K562 (cell line): ENCODE results near the gene SST. TPM values are rescaled to one million over a fixed set of nuclear protein-coding genes. Genes with fewer than 3 reads are reported as not detected.

ENCODE experiments used
- ATAC-seq: fragments of 200-7000 bp; cut with Tn5 transposase; 3 replicates; pipeline ENCODE4 v1.9.1; 2020; ENCODE audit warnings: moderate library complexity
- BruUV-seq: library from RNA; stranded (reverse); fragments of 400-500 nt; replicated peaks from 2 replicates; lab custom pipeline; 2021; lab: Mats Ljungman, UMichigan
- CTCF ChIA-PET: fragments of 300-600 bp; formaldehyde crosslinking; extraction: SDS; loops from one replicate; lab custom pipeline; 2021; ENCODE audit warnings: low intra/inter-chr PET ratio; lab: Yijun Ruan, JAX
- POLR2A ChIA-PET: fragments of 300-600, 350-650 bp; sonication (Branson Sonifier 250); formaldehyde crosslinking; extraction: SDS; loops from one replicate; lab custom pipeline; 2021; ENCODE audit warnings: antibody characterized with exemption, inconsistent platforms; lab: Yijun Ruan, JAX
- DNase-seq, 4 experiments: peaks; one replicate each; pipeline versions ENCODE4 v3.0.0 to v3.0.0-alpha.2; 2011 to 2018; ENCODE audit warnings: low spot score in 3 of 4, mixed read lengths in 3 of 4; ENCODE audit errors: extremely low read depth in 1 of 4
- FAIRE-seq: peaks from 2 replicates; lab custom pipeline; 2011; peaks lifted over from hg19 to GRCh38; lab: Jason Lieb, UNC
- H2AFZ ChIP-seq: 2 replicates; pipeline ENCODE4 v1.6.0; 2011; ENCODE audit warnings: low read depth, low read length, control low read depth, inconsistent platforms
- H3K27ac ChIP-seq: fragments of 200-600 bp; 3 replicates; pipeline ENCODE4 v1.8.0; 2011; ENCODE audit warnings: low read depth, mild to moderate bottlenecking, control low read depth, inconsistent platforms, low read length, moderate library complexity, mixed read lengths; ENCODE audit errors: extremely low read depth
- H3K27me3 ChIP-seq, 2 experiments: fragments of 300-600 bp in 1 of 2; 2 replicates in 1 of 2; 3 replicates in 1 of 2; pipeline versions ENCODE4 v1.6.0 to v1.8.0; 2011; ENCODE audit warnings: inconsistent platforms in 2 of 2, low read length in 2 of 2, mild to moderate bottlenecking in 1 of 2, mixed read lengths in 1 of 2, moderate library complexity in 1 of 2; ENCODE audit not compliant: control insufficient read depth in 2 of 2, insufficient read depth in 2 of 2
- H3K36me3 ChIP-seq: fragments of 300-600 bp; 3 replicates; pipeline ENCODE4 v1.8.0; 2011; ENCODE audit warnings: mild to moderate bottlenecking, low read length, inconsistent platforms; ENCODE audit not compliant: control insufficient read depth, insufficient read depth
- H3K4me1 ChIP-seq, 2 experiments: fragments of 200-600 bp in 1 of 2; replicated peaks in 1 of 2; 2 replicates in 1 of 2; 3 replicates in 1 of 2; pipeline versions ENCODE4 v1.5.1 to v1.8.0; 2011; ENCODE audit warnings: inconsistent platforms in 2 of 2, low read length in 2 of 2, mild to moderate bottlenecking in 1 of 2, mixed read lengths in 1 of 2, moderate library complexity in 1 of 2; ENCODE audit not compliant: control insufficient read depth in 2 of 2, insufficient read depth in 2 of 2
- H3K4me2 ChIP-seq: 2 replicates; pipeline ENCODE4 v1.6.1; 2011; ENCODE audit warnings: low read length, control low read depth, inconsistent platforms, mixed read lengths; ENCODE audit not compliant: insufficient read depth
- H3K4me3 ChIP-seq: fragments of 200-600 bp; sonication (generic), shearing (Covaris generic); 2 replicates; pipeline ENCODE4 v1.5.1; 2016; ENCODE audit warnings: control low read depth, inconsistent platforms
- H3K79me2 ChIP-seq: fragments of 200-600 bp; 3 replicates; pipeline ENCODE4 v1.8.0; 2011; ENCODE audit warnings: low read length, inconsistent platforms; ENCODE audit not compliant: control insufficient read depth, insufficient read depth
- H3K9ac ChIP-seq, 2 experiments: 2 replicates each; pipeline versions ENCODE4 v1.6.0 to v1.6.1; 2011; ENCODE audit warnings: low read depth in 2 of 2, low read length in 2 of 2, control low read depth in 1 of 2, inconsistent platforms in 1 of 2, mild to moderate bottlenecking in 1 of 2, mixed read lengths in 1 of 2; ENCODE audit not compliant: insufficient read depth in 1 of 2
- H3K9me1 ChIP-seq: one replicate; pipeline ENCODE4 v1.6.0; 2011; ENCODE audit warnings: inconsistent platforms, mild to moderate bottlenecking, low read length, moderate library complexity; ENCODE audit not compliant: control insufficient read depth, insufficient read depth
- H3K9me3 ChIP-seq: replicated peaks from 2 replicates; pipeline ENCODE4 v1.5.1; 2011; ENCODE audit warnings: low read depth, low read length, inconsistent platforms; ENCODE audit not compliant: control insufficient read depth, insufficient read depth
- H4K20me1 ChIP-seq: replicated peaks from 2 replicates; pipeline ENCODE4 v1.6.1; 2011; ENCODE audit warnings: low read length, inconsistent platforms, mixed read lengths; ENCODE audit not compliant: control insufficient read depth, insufficient read depth
- BRF1 ChIP-seq: IDR thresholded peaks from 3 replicates; pipeline ENCODE4 v1.6.1; 2011; ENCODE audit warnings: borderline replicate concordance, mild to moderate bottlenecking; ENCODE audit not compliant: insufficient read length; ENCODE audit errors: extremely low read depth
- SP2 ChIP-seq: IDR thresholded peaks from 2 replicates; pipeline ENCODE4 v1.6.1; 2011; ENCODE audit warnings: mild to moderate bottlenecking, low read depth, low read length, moderate library complexity; ENCODE audit not compliant: poor library complexity, severe bottlenecking; ENCODE audit errors: extremely low read depth
- SPI1 ChIP-seq: IDR thresholded peaks from 2 replicates; pipeline ENCODE4 v1.6.1; 2011; ENCODE audit warnings: low read depth, low read length, control low read depth, borderline replicate concordance
- TFE3 ChIP-seq: fragments of 450-650 bp; formaldehyde crosslinking; IDR thresholded peaks from 2 replicates; pipeline ENCODE4 v1.4.0; 2020; ENCODE audit warnings: mild to moderate bottlenecking, mixed read lengths
- YY1 ChIP-seq, 3 experiments: IDR thresholded peaks; 2 replicates each; pipeline ENCODE4 v1.6.1; 2011; ENCODE audit warnings: low read length in 2 of 3, mild to moderate bottlenecking in 2 of 3, moderate library complexity in 2 of 3, borderline replicate concordance in 1 of 3, control low read depth in 1 of 3, low read depth in 1 of 3; ENCODE audit not compliant: insufficient read depth in 3 of 3, insufficient replicate concordance in 2 of 3, control insufficient read depth in 1 of 3, insufficient read length in 1 of 3; ENCODE audit errors: extremely low read depth in 1 of 3
- ZHX1 ChIP-seq: fragments of 150-350 bp; conservative IDR thresholded peaks from 2 replicates; pipeline ENCODE4 v1.6.1; 2014; ENCODE audit warnings: low read length
- ZNF347 ChIP-seq: fragments of 450-650 bp; formaldehyde crosslinking; IDR thresholded peaks from 2 replicates; pipeline ENCODE4 v1.4.0; 2020; ENCODE audit warnings: low read depth, mild to moderate bottlenecking, moderate library complexity
- ZNF75A ChIP-seq: fragments of 450-650 bp; formaldehyde crosslinking; IDR thresholded peaks from 2 replicates; pipeline ENCODE4 v1.4.0; 2020; ENCODE audit warnings: mild to moderate bottlenecking
- WGBS: fragments of 100-300 bp; shearing (Covaris generic); methylation state at CpG from one replicate; pipeline ENCODE4 v1.1.6; 2016; ENCODE audit warnings: low coverage, mixed read lengths; ENCODE audit not compliant: insufficient coverage; ENCODE audit errors: missing lambda C conversion rate; 5-methylcytosine and 5-hydroxymethylcytosine counted together
- in situ Hi-C: fragments of 300-500 bp; cut with MboI; formaldehyde crosslinking; loops from 4 replicates; pipeline ENCODE4 v1.15.0; 2018; ENCODE audit warnings: inconsistent platforms, mixed read lengths
- intact Hi-C: fragments of 100-400 bp; cut with micrococcal nuclease; formaldehyde crosslinking; loops from 2 replicates; pipeline ENCODE4 v1.14.2; 2022
- polyA plus RNA-seq, 8 experiments: library from polyadenylated mRNA; depleted of rRNA in 4 of 8; stranded (reverse) in 5 of 8; unstranded in 3 of 8; fragments of >200 nt; fragmentation: Nextera tagmentation in 2 of 8; fragmentation: Illumina TruSeq in 1 of 8; extraction: Ambion mirVana in 2 of 8; extraction: Trizol in 1 of 8; gene quantifications; 2 replicates each; pipeline versions ENCODE4 v1.2.1 to v1.2.3, GENCODE V29; 2011 to 2014; ENCODE audit warnings: inconsistent platforms in 1 of 8, missing spikeins in 1 of 8
- total RNA-seq, 7 experiments: library from RNA; depleted of rRNA in 6 of 7; stranded (reverse); fragments of >200 nt in 6 of 7; fragmentation: Illumina TruSeq in 2 of 7; extraction: Trizol in 2 of 7; gene quantifications; 2 replicates each; pipeline versions ENCODE4 v1.2.1 to v1.2.3, GENCODE V29; 2011 to 2021; ENCODE audit warnings: low replicate concordance in 1 of 7

The SST gene
- total and polyA plus RNA-seq, 9 of the 15 experiments (the other 6 are each of a cell fraction or from before 2014, with no cell fraction given) = not detected

GRCh38 chr3:187665010-187665409 lies 5.2 kb downstream of the SST start (continued):
- TF ChIP-seq YY1 (IDR thresholded peaks at IDR 0.05; ENCODE audit: borderline replicate concordance in 1 of 3, control insufficient read depth in 1 of 3, extremely low read depth in 1 of 3, insufficient read depth in 3 of 3, insufficient read length in 1 of 3, insufficient replicate concordance in 2 of 3, low read depth in 1 of 3, low read length in 2 of 3) = no peak
- TF ChIP-seq ZNF75A = no peak
- TF ChIP-seq ZNF347 = no peak

- 0% methylated on average over 5 of the region's 5 CpGs for WGBS
- no peak for FAIRE-seq
Measured at GRCh38 chr3:187662848-187663409, 7.3 kb downstream of the SST start.

More at GRCh38 chr3:187662848-187663409, 7.3 kb downstream of the SST start:
- ChIA-PET CTCF (no interaction called here), POLR2A (no interaction called here)
- Histone ChIP-seq H3K4me1 (no peaks in the 10 kb centered on the region), H2AFZ (no peak overlapping the region), H3K9me3 (no peaks in the 10 kb centered on the region), H4K20me1 (no peaks in the 10 kb centered on the region; the same call in 1 of the 2 replicates), H3K27me3 (no peaks in the 10 kb centered on the region), H3K79me2 (no peaks in the 10 kb centered on the region), H3K27ac (no peak overlapping the region), H3K9me1 (no peaks in the 10 kb centered on the region), H3K4me2 (no peak overlapping the region), H3K36me3 (no peaks in the 10 kb centered on the region), H3K9ac (no peak overlapping the region), H3K4me3 (no peak overlapping the region)
- DNase-seq (no peak), ATAC-seq (no peak)
- no TSS peak for BruUV-seq
- in situ Hi-C loops (no loop called here), intact Hi-C loops (no loop called here)
- TF ChIP-seq SP2 = no peak
- no peak for TF ChIP-seq ZHX1
- peak; percentile 82 for TF ChIP-seq SPI1
- TF ChIP-seq TFE3 = peak; percentile 65
- no peak for TF ChIP-seq BRF1
